ENCODE data around the gene ZBED6. TPM values are rescaled to one million over a fixed set of nuclear protein-coding genes. Genes with fewer than 3 reads are reported as not detected.
"Not testable (repeated sequence)": the region's sequence is repeated elsewhere in the genome, so short reads cannot be mapped to it uniquely, and the experiment has no call there.

ZBED6 gene
- total RNA-seq, 2 experiments from 2014 or later = 25.0 to 25.2 TPM

DNA sequence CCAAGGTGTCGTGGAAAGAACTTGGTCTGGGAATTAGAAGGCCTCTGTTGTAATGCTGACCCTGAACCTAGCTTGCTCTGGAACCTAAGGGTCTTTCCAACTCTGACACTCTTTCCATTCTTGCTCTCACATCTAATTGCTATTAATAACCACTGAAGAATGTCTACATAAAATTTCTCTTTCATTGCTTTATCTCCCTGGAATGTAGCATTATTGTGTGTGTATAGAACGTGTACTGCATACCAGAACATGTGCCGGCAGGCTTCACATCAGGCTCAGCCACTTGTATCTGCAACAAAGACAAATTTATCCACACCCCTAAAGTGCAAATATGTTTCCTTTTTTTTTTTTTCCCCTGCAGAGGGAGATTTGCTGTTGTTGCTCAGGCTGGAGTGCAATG is 44.4 kb upstream of the ZBED6 start:
- ATAC-seq (ENCODE audit: poor library complexity) = no peak
- CTCF ChIA-PET = interaction anchor here (0.6 to 1.8 kb wide), 2 partner anchors 14 to 49 kb away, joined by 3 to 10 read pairs; partner anchors contain the start of gene LAX1
- peaks cover 2% of the 10 kb centered on the region for H3K9me3 Mint-ChIP-seq

DNA sequence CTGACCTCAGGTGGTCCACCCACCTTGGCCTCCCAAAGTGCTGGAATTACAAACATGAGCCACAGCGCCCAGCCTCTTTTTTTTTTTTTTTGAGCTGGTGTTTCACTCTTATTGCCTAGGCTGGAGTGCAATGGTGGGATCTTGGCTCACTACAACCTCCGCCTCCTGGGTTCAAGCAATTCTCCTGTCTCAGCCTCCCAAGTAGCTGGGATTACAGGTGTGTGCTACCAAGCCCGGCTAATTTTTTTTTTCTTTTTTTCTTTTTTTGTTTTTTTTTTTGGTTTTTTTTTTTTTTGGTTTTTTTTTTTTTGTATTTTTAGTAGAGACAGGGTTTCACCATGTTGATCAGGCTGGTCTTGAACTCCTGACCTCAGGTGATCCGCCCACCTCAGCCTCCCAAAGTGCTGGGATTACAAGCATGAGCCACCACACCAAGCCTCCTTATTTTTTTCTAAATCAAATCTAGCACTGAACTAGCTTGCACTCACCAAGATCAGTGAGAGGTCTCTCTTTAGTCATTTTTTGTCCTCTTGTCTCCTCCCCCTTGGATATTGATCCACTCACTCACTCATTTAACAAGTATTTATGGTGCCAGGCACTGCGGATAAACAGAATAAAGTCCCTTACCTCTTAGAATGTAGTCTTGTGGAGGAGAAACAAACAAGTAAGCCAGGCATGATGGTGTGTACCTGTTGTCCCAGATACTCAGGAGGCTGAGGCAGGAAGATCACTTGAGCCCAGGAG is 43.6 kb upstream of the ZBED6 start:
- intact Hi-C loops (cut with DNase I, micrococcal nuclease); H3K9me3 Mint-ChIP-seq; H3K27me3 Mint-ChIP-seq; H3K4me3 Mint-ChIP-seq; H3K27ac Mint-ChIP-seq; H3K27ac ChIP-seq (ENCODE audit: low read depth in 1 of 2, low read length in 2 of 2); H3K36me3 Mint-ChIP-seq (ENCODE audit: low read depth); H3K27me3 ChIP-seq (ENCODE audit: control insufficient read depth in 1 of 2, insufficient read depth in 2 of 2, low read length in 2 of 2); DNase-seq; H3K9me3 ChIP-seq (ENCODE audit: control insufficient read depth in 1 of 2, insufficient read depth in 1 of 2, low read length in 2 of 2); H3K4me3 ChIP-seq (ENCODE audit: low read length); ATAC-seq (ENCODE audit: poor library complexity); H3K36me3 ChIP-seq (ENCODE audit: insufficient read depth, low read length): not testable (repeated sequence)
- peaks cover 25% of the 10 kb centered on the region for H3K4me1 ChIP-seq (ENCODE audit: insufficient read depth, low read length)
- peaks cover 18% of the 10 kb centered on the region for H3K4me1 Mint-ChIP-seq (ENCODE audit: low read depth)
- CTCF ChIA-PET = interaction anchor here (0.6 to 1.8 kb wide), 2 partner anchors 13 to 49 kb away, joined by 3 to 10 read pairs; partner anchors contain the start of gene LAX1
- POLR2A ChIA-PET = interaction anchor here (1.5 kb wide), 1 partner anchor 14 kb away, joined by 3 read pairs; no protein-coding TSS in a partner anchor

More for the DNA sequence above, 44.4 kb upstream of the ZBED6 start:
- Mint-ChIP-seq H3K4me3 (no peak overlapping the region), H3K4me1 (ENCODE audit: low read depth) (peaks cover 17% of the 10 kb centered on the region), H3K36me3 (ENCODE audit: low read depth) (no peaks in the 10 kb centered on the region), H3K27me3 (no peaks in the 10 kb centered on the region), H3K27ac (no peak overlapping the region)
- no peak for DNase-seq
- Histone ChIP-seq H3K4me3 (ENCODE audit: low read length) (no peak overlapping the region), H3K4me1 (ENCODE audit: insufficient read depth, low read length) (peaks cover 25% of the 10 kb centered on the region), H3K27me3 (ENCODE audit: control insufficient read depth in 1 of 2, insufficient read depth in 2 of 2, low read length in 2 of 2) (no peaks in the 10 kb centered on the region), H3K36me3 (ENCODE audit: insufficient read depth, low read length) (no peaks in the 10 kb centered on the region), H3K9me3 (ENCODE audit: control insufficient read depth in 1 of 2, insufficient read depth in 1 of 2, low read length in 2 of 2) (no peaks in the 10 kb centered on the region), H3K27ac (ENCODE audit: low read depth in 1 of 2, low read length in 2 of 2) (no peak overlapping the region)
- POLR2A ChIA-PET = interaction anchor here (1.5 kb wide), 1 partner anchor 15 kb away, joined by 3 read pairs; no protein-coding TSS in a partner anchor
- intact Hi-C loops (cut with DNase I, micrococcal nuclease) = no loop called here
- TF ChIP-seq, protein P1, sequence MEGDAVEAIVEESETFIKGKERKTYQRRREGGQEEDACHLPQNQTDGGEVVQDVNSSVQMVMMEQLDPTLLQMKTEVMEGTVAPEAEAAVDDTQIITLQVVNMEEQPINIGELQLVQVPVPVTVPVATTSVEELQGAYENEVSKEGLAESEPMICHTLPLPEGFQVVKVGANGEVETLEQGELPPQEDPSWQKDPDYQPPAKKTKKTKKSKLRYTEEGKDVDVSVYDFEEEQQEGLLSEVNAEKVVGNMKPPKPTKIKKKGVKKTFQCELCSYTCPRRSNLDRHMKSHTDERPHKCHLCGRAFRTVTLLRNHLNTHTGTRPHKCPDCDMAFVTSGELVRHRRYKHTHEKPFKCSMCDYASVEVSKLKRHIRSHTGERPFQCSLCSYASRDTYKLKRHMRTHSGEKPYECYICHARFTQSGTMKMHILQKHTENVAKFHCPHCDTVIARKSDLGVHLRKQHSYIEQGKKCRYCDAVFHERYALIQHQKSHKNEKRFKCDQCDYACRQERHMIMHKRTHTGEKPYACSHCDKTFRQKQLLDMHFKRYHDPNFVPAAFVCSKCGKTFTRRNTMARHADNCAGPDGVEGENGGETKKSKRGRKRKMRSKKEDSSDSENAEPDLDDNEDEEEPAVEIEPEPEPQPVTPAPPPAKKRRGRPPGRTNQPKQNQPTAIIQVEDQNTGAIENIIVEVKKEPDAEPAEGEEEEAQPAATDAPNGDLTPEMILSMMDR (IDR thresholded peaks at IDR 0.05) = no peak

DNA sequence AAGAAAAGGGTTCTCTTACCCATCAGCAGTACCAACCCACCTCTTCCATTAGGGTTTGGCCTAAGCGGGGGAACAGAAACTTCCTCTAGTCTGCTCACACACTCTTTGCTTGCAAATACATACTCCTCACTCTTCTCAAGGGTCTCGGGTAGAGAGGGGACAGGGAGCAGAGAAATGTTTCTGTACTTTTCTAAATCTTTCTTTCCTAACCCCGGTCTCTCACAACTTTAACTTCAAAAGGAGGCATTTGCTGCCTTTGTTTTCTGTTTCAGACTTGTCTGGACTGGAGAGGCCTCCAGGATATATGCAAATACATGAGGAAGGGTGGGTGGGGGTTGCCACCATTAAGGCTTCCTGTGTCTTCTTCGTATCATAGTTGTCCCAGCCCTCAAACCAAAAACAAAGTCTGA is 41.0 kb upstream of the ZBED6 start:
- no peak overlapping the region for H3K4me3 ChIP-seq (ENCODE audit: low read length)
- H3K4me1 Mint-ChIP-seq (ENCODE audit: low read depth) = peaks cover 19% of the 10 kb centered on the region
- no peaks in the 10 kb centered on the region for H3K9me3 Mint-ChIP-seq
- DNase-seq (peak in 5 of 14 experiments; percentile 16 to 71 (median 46)), ATAC-seq (ENCODE audit: poor library complexity) (peak; percentile 81)
- peak overlapping the region; percentile 88 for H3K27ac Mint-ChIP-seq
- no peaks in the 10 kb centered on the region for H3K36me3 ChIP-seq (ENCODE audit: insufficient read depth, low read length)
- H3K36me3 Mint-ChIP-seq (ENCODE audit: low read depth) = no peaks in the 10 kb centered on the region
- TF ChIP-seq, protein P1 (IDR thresholded peaks at IDR 0.05) = no peak
- peaks cover 28% of the 10 kb centered on the region for H3K4me1 ChIP-seq (ENCODE audit: insufficient read depth, low read length)
- no peaks in the 10 kb centered on the region for H3K27me3 ChIP-seq (ENCODE audit: control insufficient read depth in 1 of 2, insufficient read depth in 2 of 2, low read length in 2 of 2)
- intact Hi-C loops (cut with DNase I, micrococcal nuclease) = no loop called here
- peak overlapping the region; percentile 19 to 26 for H3K27ac ChIP-seq (ENCODE audit: low read depth in 1 of 2, low read length in 2 of 2)
- no peaks in the 10 kb centered on the region for H3K9me3 ChIP-seq (ENCODE audit: control insufficient read depth in 1 of 2, insufficient read depth in 1 of 2, low read length in 2 of 2)
- H3K27me3 Mint-ChIP-seq = no peaks in the 10 kb centered on the region
- ChIA-PET POLR2A (no interaction called here), CTCF (interaction anchor here (0.7 kb wide), 1 partner anchor 107 kb away, joined by 3 read pairs; the partner anchor contains the start of gene SNRPE)
- peak overlapping the region; percentile 51 for H3K4me3 Mint-ChIP-seq
